H1 (cell line): Measurements from ENCODE around the gene SLC10A6. TPM values are rescaled to one million over a fixed set of nuclear protein-coding genes. Genes with fewer than 3 reads are reported as not detected.
"Not testable (repeated sequence)": the region's sequence is repeated elsewhere in the genome, so short reads cannot be mapped to it uniquely, and the experiment has no call there.

Experiments used
- CTCF ChIA-PET: fragments of 300-600 bp; sonication (Branson Sonifier 250); formaldehyde crosslinking; loops from one replicate; lab custom pipeline; 2021; ENCODE audit not compliant: partially characterized antibody; lab: Charles Lee
- POLR2A ChIA-PET: fragments of 300-600 bp; sonication (Branson Sonifier 250); formaldehyde crosslinking; loops from one replicate; lab custom pipeline; 2021; ENCODE audit warnings: inconsistent platforms; ENCODE audit not compliant: partially characterized antibody; lab: Charles Lee
- DNase-seq, 2 experiments: peaks; one replicate each; pipeline versions ENCODE4 v3.0.0 to v3.0.0-alpha.2; 2010 to 2022; ENCODE audit warnings: low spot score in 2 of 2, low read depth in 1 of 2, mixed read lengths in 1 of 2
- FAIRE-seq: peaks from 2 replicates; lab custom pipeline; 2011; peaks lifted over from hg19 to GRCh38; lab: Jason Lieb, UNC
- H2AFZ ChIP-seq: 2 replicates; pipeline ENCODE4 v1.8.1; 2012; ENCODE audit warnings: low read length, inconsistent platforms
- H2AK5ac ChIP-seq: 2 replicates; pipeline ENCODE4 v1.6.1; 2013; ENCODE audit warnings: low read depth, low read length
- H2BK120ac ChIP-seq: replicated peaks from 2 replicates; pipeline ENCODE3; 2013; ENCODE audit warnings: low read depth, low read length, inconsistent platforms
- H2BK12ac ChIP-seq: 2 replicates; pipeline ENCODE4 v1.6.1; 2013; ENCODE audit warnings: low read depth, low read length
- H2BK15ac ChIP-seq: 2 replicates; pipeline ENCODE4 v1.6.1; 2013; ENCODE audit warnings: low read length
- H2BK20ac ChIP-seq: 2 replicates; pipeline ENCODE4 v1.6.1; 2013; ENCODE audit warnings: low read length
- H2BK5ac ChIP-seq: 2 replicates; pipeline ENCODE4 v1.6.1; 2013; ENCODE audit warnings: low read depth, low read length
- H3K14ac ChIP-seq: 2 replicates; pipeline ENCODE4 v1.6.1; 2013; ENCODE audit warnings: inconsistent platforms; ENCODE audit not compliant: insufficient read length
- H3K18ac ChIP-seq: 2 replicates; pipeline ENCODE4 v1.6.1; 2013; ENCODE audit warnings: low read length; ENCODE audit errors: extremely low read depth
- H3K23ac ChIP-seq: 2 replicates; pipeline ENCODE4 v1.6.1; 2013; ENCODE audit warnings: inconsistent platforms; ENCODE audit not compliant: insufficient read length
- H3K23me2 ChIP-seq: 2 replicates; pipeline ENCODE4 v1.6.1; 2013; ENCODE audit warnings: low read depth, low read length
- H3K27ac ChIP-seq: 2 replicates; pipeline ENCODE4 v1.6.1; 2011; ENCODE audit warnings: low read depth, low read length, inconsistent platforms
- H3K27me3 ChIP-seq, 4 experiments: replicated peaks in 1 of 4; 1 replicate in 1 of 4; 2 replicates in 3 of 4; pipeline versions ENCODE4 v1.6.1 to v1.8.1; 2011 to 2013; ENCODE audit warnings: low read length in 3 of 4, mild to moderate bottlenecking in 3 of 4, inconsistent platforms in 2 of 4, mixed read lengths in 2 of 4, moderate library complexity in 1 of 4; ENCODE audit not compliant: control insufficient read depth in 3 of 4, insufficient read depth in 3 of 4; ENCODE audit errors: extremely low read depth in 1 of 4
- H3K36me3 ChIP-seq, 4 experiments: 2 replicates each; pipeline versions ENCODE4 v1.6.1 to v1.8.1; 2011 to 2013; ENCODE audit warnings: mild to moderate bottlenecking in 4 of 4, low read length in 3 of 4, moderate library complexity in 2 of 4, control low read depth in 1 of 4, inconsistent platforms in 1 of 4; ENCODE audit not compliant: insufficient read depth in 4 of 4, control insufficient read depth in 2 of 4
- H3K4ac ChIP-seq: replicated peaks from 2 replicates; pipeline ENCODE3; 2013; ENCODE audit warnings: low read length, low read depth, mixed read lengths, inconsistent platforms; ENCODE audit not compliant: insufficient read length
- H3K4me1 ChIP-seq, 4 experiments: replicated peaks in 1 of 4; 1 replicate in 1 of 4; 2 replicates in 3 of 4; pipeline versions ENCODE4 v1.6.1 to v1.8.1; 2011 to 2013; ENCODE audit warnings: low read length in 3 of 4, inconsistent platforms in 2 of 4, mixed read lengths in 1 of 4; ENCODE audit not compliant: insufficient read depth in 4 of 4, control insufficient read depth in 3 of 4
- H3K4me2 ChIP-seq, 2 experiments: 2 replicates each; pipeline versions ENCODE4 v1.6.1 to v1.8.1; 2011 to 2013; ENCODE audit warnings: low read depth in 2 of 2, low read length in 2 of 2, control low read depth in 1 of 2, inconsistent platforms in 1 of 2, mild to moderate bottlenecking in 1 of 2; ENCODE audit not compliant: insufficient read depth in 1 of 2
- H3K4me3 ChIP-seq, 4 experiments: fragments of 200-600, 300-600 bp in 1 of 4; sonication (generic), shearing (Covaris generic), sonication (Bioruptor Twin) in 1 of 4; 2 replicates each; pipeline versions ENCODE4 v1.5.1 to v1.8.1; 2011 to 2016; ENCODE audit warnings: low read length in 4 of 4, low read depth in 3 of 4, control low read depth in 2 of 4, inconsistent platforms in 2 of 4, mild to moderate bottlenecking in 2 of 4, mixed read lengths in 1 of 4, moderate library complexity in 1 of 4; ENCODE audit not compliant: insufficient read depth in 2 of 4; ENCODE audit errors: extremely low read depth in 1 of 4
- H3K56ac ChIP-seq: replicated peaks from 2 replicates; pipeline ENCODE3; 2013; ENCODE audit warnings: low read depth, mild to moderate bottlenecking, mixed read lengths, low read length, inconsistent platforms; ENCODE audit not compliant: insufficient read length
- H3K79me1 ChIP-seq: 2 replicates; pipeline ENCODE4 v1.6.1; 2013; ENCODE audit warnings: low read depth, low read length, control low read depth
- H3K79me2 ChIP-seq, 2 experiments: 2 replicates each; pipeline versions ENCODE4 v1.6.1 to v1.8.1; 2012 to 2013; ENCODE audit warnings: low read length in 2 of 2, mild to moderate bottlenecking in 2 of 2, inconsistent platforms in 1 of 2; ENCODE audit not compliant: insufficient read depth in 2 of 2, control insufficient read depth in 1 of 2
- H3K9ac ChIP-seq, 4 experiments: replicated peaks in 1 of 4; 1 replicate in 1 of 4; 2 replicates in 3 of 4; pipeline versions ENCODE4 v1.6.1 to v1.8.1; 2011 to 2013; ENCODE audit warnings: low read depth in 3 of 4, low read length in 3 of 4, control low read depth in 2 of 4, mild to moderate bottlenecking in 2 of 4, moderate library complexity in 2 of 4, inconsistent platforms in 1 of 4; ENCODE audit errors: extremely low read depth in 1 of 4
- H3K9me3 ChIP-seq, 2 experiments: 2 replicates each; pipeline versions ENCODE4 v1.6.1 to v1.8.1; 2012 to 2013; ENCODE audit warnings: mild to moderate bottlenecking in 2 of 2, moderate library complexity in 2 of 2, control low read depth in 1 of 2, inconsistent platforms in 1 of 2, low read depth in 1 of 2, low read length in 1 of 2, mixed read lengths in 1 of 2; ENCODE audit not compliant: insufficient read depth in 2 of 2
- H4K20me1 ChIP-seq, 2 experiments: replicated peaks in 1 of 2; 2 replicates each; pipeline versions ENCODE3 to v1.8.1; 2011 to 2013; ENCODE audit warnings: inconsistent platforms in 2 of 2, low read length in 2 of 2, mild to moderate bottlenecking in 1 of 2; ENCODE audit not compliant: insufficient read depth in 2 of 2, control insufficient read depth in 1 of 2
- H4K5ac ChIP-seq: 2 replicates; pipeline ENCODE4 v1.6.1; 2013; ENCODE audit warnings: low read length, low read depth, mixed read lengths, inconsistent platforms; ENCODE audit not compliant: insufficient read length
- H4K8ac ChIP-seq: 2 replicates; pipeline ENCODE4 v1.8.0; 2013; ENCODE audit warnings: mild to moderate bottlenecking, moderate library complexity, low read length, inconsistent platforms; ENCODE audit not compliant: insufficient read depth; ENCODE audit errors: extremely low read depth
- H4K91ac ChIP-seq: replicated peaks from 2 replicates; pipeline ENCODE3; 2013; ENCODE audit warnings: low read length, mixed read lengths, inconsistent platforms; ENCODE audit not compliant: insufficient read length
- CEBPB ChIP-seq: IDR thresholded peaks from 2 replicates; pipeline ENCODE4 v1.6.1; 2012; ENCODE audit warnings: low read depth, low read length
- WGBS, 2 experiments: shearing (Covaris generic) in 1 of 2; methylation state at CpG; one replicate each; pipeline versions ENCODE4 v1.1.6 to v1.1.7; 2013 to 2015; ENCODE audit warnings: low lambda C conversion rate in 2 of 2, mixed read lengths in 2 of 2, inconsistent platforms in 1 of 2, low coverage in 1 of 2, missing lambda C conversion rate in 1 of 2; ENCODE audit not compliant: insufficient replicate concordance in 2 of 2, insufficient coverage in 1 of 2, insufficient read length in 1 of 2; ENCODE audit errors: extremely low coverage in 1 of 2, missing lambda C conversion rate in 1 of 2; 5-methylcytosine and 5-hydroxymethylcytosine counted together
- polyA plus RNA-seq, 7 experiments: library from polyadenylated mRNA; depleted of rRNA in 3 of 7; stranded (reverse) in 5 of 7; unstranded in 2 of 7; fragments of >200 nt in 5 of 7; fragments of 200-250 nt in 2 of 7; gene quantifications; 1 replicate in 5 of 7; 2 replicates in 1 of 7; 4 replicates in 1 of 7; pipeline versions ENCODE4 v1.2.1 to v1.2.3, GENCODE V29; 2011 to 2013; ENCODE audit warnings: missing spikeins in 2 of 7, mixed read lengths in 2 of 7
- total RNA-seq: library from RNA; stranded (reverse); fragmentation: NEBNext Ultra II Directional; extraction: Animal tissue kit (Norgen Biotek cat#: 25700); gene quantifications from 2 replicates; pipeline ENCODE4 v1.2.1, GENCODE V29; 2021

SLC10A6 gene
- total and polyA plus RNA-seq, 2 of the 8 experiments (the other 6 are each of a cell fraction or from before 2014, with no cell fraction given), result not detected

DNA sequence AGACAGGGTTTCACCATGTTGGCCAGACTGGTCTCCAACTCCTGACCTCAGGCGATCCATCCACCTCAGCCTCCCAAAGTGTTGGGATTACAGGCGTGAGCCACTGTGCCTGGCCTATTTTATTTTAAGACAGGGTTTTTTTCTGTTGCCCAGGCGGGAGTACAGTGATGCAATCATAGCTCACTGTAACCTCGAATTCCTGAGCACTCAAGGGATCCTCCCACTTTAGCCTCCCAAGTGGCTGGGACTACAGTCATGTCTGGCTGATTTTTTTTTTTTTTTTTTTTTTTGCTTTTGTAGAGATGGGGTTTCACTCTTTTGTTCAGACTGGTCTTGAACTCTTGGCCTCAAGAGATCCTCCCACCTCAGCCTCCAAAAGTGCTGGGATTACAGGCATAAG, 26.3 kb upstream of the SLC10A6 start:
- H3K14ac ChIP-seq, H2BK120ac ChIP-seq, H3K4me2 ChIP-seq, H3K9me3 ChIP-seq, H2BK12ac ChIP-seq, H2BK20ac ChIP-seq, H3K79me1 ChIP-seq, H4K5ac ChIP-seq, H4K20me1 ChIP-seq, H3K18ac ChIP-seq, H3K79me2 ChIP-seq, FAIRE-seq, H3K23me2 ChIP-seq, H3K9ac ChIP-seq, H3K23ac ChIP-seq, DNase-seq, H4K91ac ChIP-seq, H2BK15ac ChIP-seq, H3K56ac ChIP-seq, H3K36me3 ChIP-seq, H2AFZ ChIP-seq, H3K27me3 ChIP-seq, H3K4me3 ChIP-seq, H3K4ac ChIP-seq, H2BK5ac ChIP-seq, H2AK5ac ChIP-seq, H3K4me1 ChIP-seq, H3K27ac ChIP-seq, H4K8ac ChIP-seq: not testable (repeated sequence)
- TF ChIP-seq CEBPB, result peak; percentile 47; the same call in 1 of the 2 replicates
- 94% methylated on average over 4 of the region's 4 CpGs; no CpG with 5 or more reads in 1 of the 2 experiments for WGBS, 2 experiments
- POLR2A ChIA-PET, result interaction anchor here (0.6 kb wide), 1 partner anchor 379 kb away, joined by 3 read pairs; no protein-coding TSS in a partner anchor
- CTCF ChIA-PET, result interaction anchor here (0.6 to 1.7 kb wide), 4 partner anchors 84 to 1103 kb away, joined by 3 to 4 read pairs (median 3); no protein-coding TSS in a partner anchor
